ENCODE measurements around the gene CNN1. TPM values are rescaled to one million over a fixed set of nuclear protein-coding genes. Genes with fewer than 3 reads are reported as not detected.
"Not testable (repeated sequence)": the region's sequence is repeated elsewhere in the genome, so short reads cannot be mapped to it uniquely, and the experiment has no call there.

The CNN1 gene
- total RNA-seq, 4 donors from 2014 or later, result 0.92 to 6.7 (median 3.9) TPM

GRCh38 chr19:11566164-11566563 lies 27.5 kb downstream of the CNN1 start:
- no peak overlapping the region for H3K27ac ChIP-seq
- no peaks in the 10 kb centered on the region for H3K27me3 ChIP-seq
- ATAC-seq, result no peak
- no peaks in the 10 kb centered on the region for H3K9me3 ChIP-seq
- TF ChIP-seq CTCF (IDR thresholded peaks at IDR 0.05 in 4 of 5, conservative IDR thresholded peaks at IDR 0.05 in 1 of 5), result no peak
- in situ Hi-C loops (cut with MboI; ENCODE audit: low sequenced_read_pairs in 4 of 4) (no loop called here), intact Hi-C loops (cut with DNase I; ENCODE audit: low total_unique reads) (no loop called here)
- no peak overlapping the region for H3K4me3 ChIP-seq
- no peaks in the 10 kb centered on the region for H3K36me3 ChIP-seq
- no peak for DNase-seq
- H3K4me1 ChIP-seq, result no peaks in the 10 kb centered on the region

- H3K9me3 ChIP-seq, result no peaks in the 10 kb centered on the region
- H3K27ac ChIP-seq, result no peak overlapping the region
- H3K4me3 ChIP-seq, result no peak overlapping the region
- TF ChIP-seq POLR2A (IDR thresholded peaks at IDR 0.05), result no peak
- no peak for TF ChIP-seq CTCF (IDR thresholded peaks at IDR 0.05 in 4 of 5, conservative IDR thresholded peaks at IDR 0.05 in 1 of 5)
- no peak for ATAC-seq
- DNase-seq, result no peak
- H3K36me3 ChIP-seq, result no peaks in the 10 kb centered on the region
- intact Hi-C loops (cut with DNase I; ENCODE audit: low total_unique reads), result no loop called here
- in situ Hi-C loops (cut with MboI; ENCODE audit: low sequenced_read_pairs in 4 of 4), result no loop called here
- no peaks in the 10 kb centered on the region for H3K27me3 ChIP-seq
- no peaks in the 10 kb centered on the region for H3K4me1 ChIP-seq
Measured at GRCh38 chr19:11570039-11570462, 31.4 kb downstream of the CNN1 start.

GRCh38 chr19:11573354-11573753 lies 34.7 kb downstream of the CNN1 start:
- DNase-seq; H3K36me3 ChIP-seq; H3K4me1 ChIP-seq; in situ Hi-C loops (cut with MboI; ENCODE audit: low sequenced_read_pairs in 4 of 4); H3K27ac ChIP-seq; ATAC-seq; H3K9me3 ChIP-seq; H3K4me3 ChIP-seq; intact Hi-C loops (cut with DNase I; ENCODE audit: low total_unique reads); H3K27me3 ChIP-seq: not testable (repeated sequence)

GRCh38 chr19:11573763-11574162 lies 35.1 kb downstream of the CNN1 start:
- in situ Hi-C loops (cut with MboI; ENCODE audit: low sequenced_read_pairs in 4 of 4); ATAC-seq; DNase-seq: not testable (repeated sequence)

GRCh38 chr19:11574689-11575088 lies 36.0 kb downstream of the CNN1 start:
- ATAC-seq, result no peak
- H3K4me3 ChIP-seq, result no peak overlapping the region
- in situ Hi-C loops (cut with MboI; ENCODE audit: low sequenced_read_pairs in 4 of 4) (loop anchor here in 1 of 4 donors (25.0 kb wide), 1 partner anchor 187 kb away; the partner anchor contains the start of gene EPOR), intact Hi-C loops (cut with DNase I; ENCODE audit: low total_unique reads) (no loop called here)
- H3K9me3 ChIP-seq, result no peaks in the 10 kb centered on the region
- H3K4me1 ChIP-seq, result no peaks in the 10 kb centered on the region
- no peak for DNase-seq
- no peak overlapping the region for H3K27ac ChIP-seq
- TF ChIP-seq POLR2A (IDR thresholded peaks at IDR 0.05), result no peak
- no peak for TF ChIP-seq CTCF (IDR thresholded peaks at IDR 0.05 in 4 of 5, conservative IDR thresholded peaks at IDR 0.05 in 1 of 5)
- no peaks in the 10 kb centered on the region for H3K36me3 ChIP-seq
- H3K27me3 ChIP-seq, result peaks cover 8 to 14% (median 11%) of the 10 kb centered on the region in 3 donors

More at GRCh38 chr19:11573763-11574162, 35.1 kb downstream of the CNN1 start:
- H3K4me3 ChIP-seq; H3K36me3 ChIP-seq; intact Hi-C loops (cut with DNase I; ENCODE audit: low total_unique reads); H3K4me1 ChIP-seq; H3K9me3 ChIP-seq; H3K27me3 ChIP-seq; H3K27ac ChIP-seq: not testable (repeated sequence)

- ATAC-seq (no peak), DNase-seq (no peak)
- no peaks in the 10 kb centered on the region for H3K9me3 ChIP-seq
- H3K4me1 ChIP-seq, result no peaks in the 10 kb centered on the region
- no peak overlapping the region for H3K27ac ChIP-seq
- in situ Hi-C loops (cut with MboI; ENCODE audit: low sequenced_read_pairs in 4 of 4) (loop anchor here in 1 of 4 donors (25.0 kb wide), 1 partner anchor 189 kb away; the partner anchor contains the start of gene EPOR), intact Hi-C loops (cut with DNase I; ENCODE audit: low total_unique reads) (no loop called here)
- TF ChIP-seq POLR2A (IDR thresholded peaks at IDR 0.05), result no peak
- no peak for TF ChIP-seq CTCF (IDR thresholded peaks at IDR 0.05 in 4 of 5, conservative IDR thresholded peaks at IDR 0.05 in 1 of 5)
- H3K36me3 ChIP-seq, result no peaks in the 10 kb centered on the region
- peaks cover 8 to 19% (median 15%) of the 10 kb centered on the region in 3 donors for H3K27me3 ChIP-seq
- no peak overlapping the region for H3K4me3 ChIP-seq
Measured at GRCh38 chr19:11576227-11576626, 37.6 kb downstream of the CNN1 start.
